ENCODE data around the gene SYNE2. TPM values are rescaled to one million over a fixed set of nuclear protein-coding genes. Genes with fewer than 3 reads are reported as not detected.

SYNE2 gene
- total and polyA plus RNA-seq, 2 donors (not counting 3 experiments of a cell fraction or from before 2014, with no cell fraction given) = 16.0 to 53.7 TPM

GRCh38 chr14:63992858-63993257 is 140.1 kb downstream of the SYNE2 start:
- TF ChIP-seq POLR2A (IDR thresholded peaks at IDR 0.05; ENCODE audit: low read depth, low read length) (no peak), GATA2 (IDR thresholded peaks at IDR 0.05; ENCODE audit: insufficient read depth, insufficient read length, low read depth, low read length) (no peak), JUN (IDR thresholded peaks at IDR 0.05; ENCODE audit: borderline replicate concordance, insufficient read depth, insufficient read length, low read depth) (no peak), CTCF (IDR thresholded peaks at IDR 0.05; ENCODE audit: extremely low read depth in 1 of 2, insufficient read depth in 1 of 2, low read depth in 1 of 2, low read length in 2 of 2) (no peak), POLR2AphosphoS5 (IDR thresholded peaks at IDR 0.05; ENCODE audit: insufficient read depth, low read depth, low read length) (no peak)
- FAIRE-seq = no peak

GRCh38 chr14:63993992-63994391 is 141.2 kb downstream of the SYNE2 start:
- H2AFZ ChIP-seq (ENCODE audit: low read depth, low read length) = no peak overlapping the region
- H3K79me2 ChIP-seq (ENCODE audit: control insufficient read depth, insufficient read depth, low read length) = no peaks in the 10 kb centered on the region
- peaks cover 0 to 2% of the 10 kb centered on the region in 2 experiments for H3K36me3 ChIP-seq (ENCODE audit: control insufficient read depth in 2 of 2, extremely low read depth in 1 of 2, insufficient read depth in 2 of 2, low read length in 2 of 2)
- no peaks in the 10 kb centered on the region for H3K27me3 ChIP-seq (ENCODE audit: control insufficient read depth in 2 of 2, insufficient read depth in 2 of 2, low read length in 2 of 2)
- ChIA-PET POLR2A (no interaction called here), CTCF (interaction anchor here (1.2 to 4.2 kb wide), 3 partner anchors 117 to 310 kb away, joined by 3 to 23 read pairs (median 6); no protein-coding TSS in a partner anchor)
- peaks cover 5% of the 10 kb centered on the region for H3K4me1 ChIP-seq (ENCODE audit: control insufficient read depth, extremely low read depth, insufficient read depth, low read length)
- no peaks in the 10 kb centered on the region for H4K20me1 ChIP-seq (replicated peaks; ENCODE audit: control insufficient read depth, extremely low read depth, insufficient read depth, low read length)
- peak; percentile 16 for DNase-seq (ENCODE audit: low read depth, low spot score)
- dilution Hi-C loops (cut with MboI; ENCODE audit: extremely low pct_ligation_motif_present, low sequenced_read_pairs) = no loop called here
- no peaks in the 10 kb centered on the region for H3K9me3 ChIP-seq (replicated peaks; ENCODE audit: control insufficient read depth, insufficient read depth, low read length)
- H3K4me2 ChIP-seq (ENCODE audit: insufficient read depth, low read length) = no peak overlapping the region
- TF ChIP-seq MYC (IDR thresholded peaks at IDR 0.05; ENCODE audit: low read depth, low read length) (no peak), MAX (IDR thresholded peaks at IDR 0.05; ENCODE audit: insufficient read depth, insufficient read length) (no peak), GATA2 (IDR thresholded peaks at IDR 0.05; ENCODE audit: insufficient read depth, insufficient read length, low read depth, low read length) (no peak), POLR2A (IDR thresholded peaks at IDR 0.05; ENCODE audit: low read depth, low read length) (no peak)
- no peak overlapping the region for H3K27ac ChIP-seq (ENCODE audit: insufficient read depth, low read depth, low read length)
- no peaks in the 10 kb centered on the region for H3K9me1 ChIP-seq (replicated peaks; ENCODE audit: control insufficient read depth, extremely low read depth, insufficient read depth, low read length)
- FAIRE-seq = no peak
- intact Hi-C loops (cut with micrococcal nuclease) = loop anchor here (10.0 kb wide), 2 partner anchors 139 to 189 kb away; partner anchors contain the start of gene SYNE2
- H3K4me3 ChIP-seq (replicated peaks in 1 of 3; ENCODE audit: insufficient read depth in 1 of 3, low read depth in 1 of 3, low read length in 3 of 3) = no peak overlapping the region
- no TSS peak for BruUV-seq (replicated peaks)
- H3K9ac ChIP-seq (replicated peaks; ENCODE audit: extremely low read depth, insufficient read depth, low read length) = no peak overlapping the region

More at GRCh38 chr14:63992858-63993257, 140.1 kb downstream of the SYNE2 start:
- Histone ChIP-seq H3K9me1 (replicated peaks; ENCODE audit: control insufficient read depth, extremely low read depth, insufficient read depth, low read length) (no peaks in the 10 kb centered on the region), H4K20me1 (replicated peaks; ENCODE audit: control insufficient read depth, extremely low read depth, insufficient read depth, low read length) (no peaks in the 10 kb centered on the region), H3K9ac (replicated peaks; ENCODE audit: extremely low read depth, insufficient read depth, low read length) (no peak overlapping the region), H2AFZ (ENCODE audit: low read depth, low read length) (no peak overlapping the region), H3K36me3 (ENCODE audit: control insufficient read depth in 2 of 2, extremely low read depth in 1 of 2, insufficient read depth in 2 of 2, low read length in 2 of 2) (peaks cover 0 to 2% of the 10 kb centered on the region in 2 experiments), H3K9me3 (replicated peaks; ENCODE audit: control insufficient read depth, insufficient read depth, low read length) (no peaks in the 10 kb centered on the region), H3K27me3 (ENCODE audit: control insufficient read depth in 2 of 2, insufficient read depth in 2 of 2, low read length in 2 of 2) (no peaks in the 10 kb centered on the region), H3K4me1 (ENCODE audit: control insufficient read depth, extremely low read depth, insufficient read depth, low read length) (peaks cover 5% of the 10 kb centered on the region), H3K79me2 (ENCODE audit: control insufficient read depth, insufficient read depth, low read length) (no peaks in the 10 kb centered on the region), H3K4me3 (replicated peaks in 1 of 3; ENCODE audit: insufficient read depth in 1 of 3, low read depth in 1 of 3, low read length in 3 of 3) (no peak overlapping the region), H3K27ac (ENCODE audit: insufficient read depth, low read depth, low read length) (no peak overlapping the region), H3K4me2 (ENCODE audit: insufficient read depth, low read length) (no peak overlapping the region)
- dilution Hi-C loops (cut with MboI; ENCODE audit: extremely low pct_ligation_motif_present, low sequenced_read_pairs) (no loop called here), intact Hi-C loops (cut with micrococcal nuclease) (loop anchor here (10.0 kb wide), 2 partner anchors 138 to 188 kb away; partner anchors contain the start of gene SYNE2)
- CTCF ChIA-PET = no interaction called here
- no peak for DNase-seq (ENCODE audit: low read depth, low spot score)
- BruUV-seq (replicated peaks) = no TSS peak
- POLR2A ChIA-PET = interaction anchor here (0.6 kb wide), 1 partner anchor 355 kb away, joined by 4 read pairs; no protein-coding TSS in a partner anchor

All from endothelial cell of umbilical vein (primary cell).